GM10266 (cell line): ENCODE data around the gene CSMD2.

Experiments
- DNase-seq: peaks from one replicate; pipeline ENCODE4 v3.0.0; 2012; ENCODE audit errors: extremely low spot score
- TF ChIP-seq, protein P1 (sequence below): IDR thresholded peaks from 2 replicates; pipeline ENCODE4 v1.5.1; 2012; ENCODE audit warnings: mild to moderate bottlenecking, low read depth; ENCODE audit not compliant: control insufficient read depth, insufficient read depth; ENCODE audit errors: missing control alignments

CSMD2 gene

GRCh38 chr1:33921281-33921680 lies 243.7 kb downstream of the CSMD2 start:
- DNase-seq: no peak
- TF ChIP-seq, protein P1, sequence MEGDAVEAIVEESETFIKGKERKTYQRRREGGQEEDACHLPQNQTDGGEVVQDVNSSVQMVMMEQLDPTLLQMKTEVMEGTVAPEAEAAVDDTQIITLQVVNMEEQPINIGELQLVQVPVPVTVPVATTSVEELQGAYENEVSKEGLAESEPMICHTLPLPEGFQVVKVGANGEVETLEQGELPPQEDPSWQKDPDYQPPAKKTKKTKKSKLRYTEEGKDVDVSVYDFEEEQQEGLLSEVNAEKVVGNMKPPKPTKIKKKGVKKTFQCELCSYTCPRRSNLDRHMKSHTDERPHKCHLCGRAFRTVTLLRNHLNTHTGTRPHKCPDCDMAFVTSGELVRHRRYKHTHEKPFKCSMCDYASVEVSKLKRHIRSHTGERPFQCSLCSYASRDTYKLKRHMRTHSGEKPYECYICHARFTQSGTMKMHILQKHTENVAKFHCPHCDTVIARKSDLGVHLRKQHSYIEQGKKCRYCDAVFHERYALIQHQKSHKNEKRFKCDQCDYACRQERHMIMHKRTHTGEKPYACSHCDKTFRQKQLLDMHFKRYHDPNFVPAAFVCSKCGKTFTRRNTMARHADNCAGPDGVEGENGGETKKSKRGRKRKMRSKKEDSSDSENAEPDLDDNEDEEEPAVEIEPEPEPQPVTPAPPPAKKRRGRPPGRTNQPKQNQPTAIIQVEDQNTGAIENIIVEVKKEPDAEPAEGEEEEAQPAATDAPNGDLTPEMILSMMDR: no peak

- TF ChIP-seq, protein P1: no peak
- DNase-seq: no peak
Measured at GRCh38 chr1:33918368-33918767, 246.7 kb downstream of the CSMD2 start.

GRCh38 chr1:33916786-33917185 lies 248.2 kb downstream of the CSMD2 start:
- DNase-seq: no peak
- TF ChIP-seq, protein P1: no peak

- TF ChIP-seq, protein P1: no peak
- DNase-seq: no peak
Measured at GRCh38 chr1:33914531-33914930, 250.5 kb downstream of the CSMD2 start.

DNA sequence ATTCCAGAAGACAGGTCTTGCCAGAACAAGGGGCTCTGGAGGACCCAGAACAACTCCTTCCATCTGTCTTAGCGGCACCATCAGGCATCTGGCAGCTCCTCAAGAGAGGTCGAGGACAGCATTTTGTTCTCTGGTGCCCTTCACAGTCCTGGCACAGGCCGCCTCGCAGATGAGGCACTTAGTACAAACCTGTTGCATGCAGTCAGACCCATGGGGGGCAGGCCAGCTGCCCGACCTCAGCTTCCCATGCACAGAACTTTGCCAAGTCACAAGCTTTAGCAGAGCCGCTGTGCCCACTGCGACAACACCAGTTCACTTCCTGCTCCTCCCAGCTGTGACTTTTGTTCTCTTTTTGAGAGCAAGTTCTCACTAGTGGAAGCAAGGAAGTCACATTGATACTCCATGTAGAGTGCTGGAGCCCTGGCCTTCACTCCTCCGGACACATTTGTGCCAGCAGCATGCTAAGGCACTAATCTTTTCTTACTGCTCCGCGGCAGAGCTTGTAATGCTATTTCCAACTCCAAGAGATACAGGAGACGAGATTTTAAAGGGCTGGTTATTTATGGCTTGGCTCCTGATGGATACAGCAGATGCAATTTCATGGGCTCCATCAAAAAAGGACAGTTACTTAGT lies 256.6 kb downstream of the CSMD2 start:
- DNase-seq: no peak
- TF ChIP-seq, protein P1: no peak

DNA sequence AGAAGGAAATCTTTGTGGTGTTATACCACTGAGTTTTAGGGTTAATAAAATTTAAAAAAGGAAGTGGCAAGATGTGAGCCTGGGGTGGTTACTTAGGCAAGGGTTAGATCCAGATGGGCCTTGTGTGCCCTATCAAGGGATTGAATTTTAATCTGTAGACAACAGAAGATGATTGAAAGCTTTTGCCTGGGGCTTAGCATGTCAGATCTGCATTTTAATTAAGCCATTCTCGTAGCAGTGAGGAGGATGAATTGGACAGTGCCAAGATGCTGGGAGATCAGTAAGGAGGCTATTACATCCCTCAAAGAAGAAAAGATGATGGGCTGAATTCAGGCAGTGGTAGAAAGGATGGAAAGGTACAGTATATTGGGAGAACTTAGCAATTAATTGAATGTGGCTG lies 258.9 kb downstream of the CSMD2 start:
- TF ChIP-seq, protein P1: no peak

GRCh38 chr1:33905241-33905640 lies 259.8 kb downstream of the CSMD2 start:
- TF ChIP-seq, protein P1: no peak
- no peak for DNase-seq

More for the DNA sequence above, 258.9 kb downstream of the CSMD2 start:
- no peak for DNase-seq
